GM18873 (cell line): ENCODE results near the gene SEMA4B.

Source experiments
- ATAC-seq: cut with Tn5 transposase; IDR thresholded peaks from one replicate; pipeline ENCODE4 v1.9.1; 2021; ENCODE audit warnings: mild to moderate bottlenecking, moderate library complexity, moderate number of reproducible peaks; ENCODE audit not compliant: unreplicated experiment, low FRiP score

The SEMA4B gene

DNA sequence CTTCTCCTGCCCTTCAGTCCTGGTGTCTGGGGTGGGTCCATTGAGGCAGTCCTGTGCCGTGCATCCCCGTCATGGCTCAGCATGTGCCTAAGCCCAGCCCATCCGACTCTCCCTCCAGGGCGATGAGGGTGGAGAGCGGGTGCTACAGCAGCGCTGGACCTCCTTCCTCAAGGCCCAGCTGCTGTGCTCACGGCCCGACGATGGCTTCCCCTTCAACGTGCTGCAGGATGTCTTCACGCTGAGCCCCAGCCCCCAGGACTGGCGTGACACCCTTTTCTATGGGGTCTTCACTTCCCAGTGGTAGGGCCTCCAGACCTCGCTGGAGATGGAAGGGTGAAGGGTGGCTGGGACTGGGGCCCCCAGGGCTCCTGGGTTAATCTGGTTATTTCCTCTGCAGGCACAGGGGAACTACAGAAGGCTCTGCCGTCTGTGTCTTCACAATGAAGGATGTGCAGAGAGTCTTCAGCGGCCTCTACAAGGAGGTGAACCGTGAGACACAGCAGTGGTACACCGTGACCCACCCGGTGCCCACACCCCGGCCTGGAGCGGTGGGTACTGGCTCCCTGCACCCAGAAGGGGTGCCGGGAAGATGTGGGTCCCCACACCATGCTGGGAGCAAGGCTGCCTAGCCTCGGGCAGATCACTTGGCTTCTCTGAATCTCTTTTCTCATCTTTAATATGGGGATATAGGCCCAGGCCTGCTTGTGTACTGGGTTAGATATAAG, 22.5 kb downstream of the SEMA4B start:
- no peak for ATAC-seq

DNA sequence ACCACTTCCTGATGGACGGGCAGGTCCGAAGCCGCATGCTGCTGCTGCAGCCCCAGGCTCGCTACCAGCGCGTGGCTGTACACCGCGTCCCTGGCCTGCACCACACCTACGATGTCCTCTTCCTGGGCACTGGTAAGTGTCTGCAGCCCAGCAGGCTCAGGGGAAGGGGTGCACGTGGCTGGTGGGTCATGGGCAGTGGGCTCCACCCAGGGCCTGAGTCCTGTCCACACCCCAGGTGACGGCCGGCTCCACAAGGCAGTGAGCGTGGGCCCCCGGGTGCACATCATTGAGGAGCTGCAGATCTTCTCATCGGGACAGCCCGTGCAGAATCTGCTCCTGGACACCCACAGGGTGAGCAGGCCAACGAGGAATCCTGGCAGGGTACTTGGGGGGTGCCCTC, 23.9 kb downstream of the SEMA4B start:
- ATAC-seq, result no peak

DNA sequence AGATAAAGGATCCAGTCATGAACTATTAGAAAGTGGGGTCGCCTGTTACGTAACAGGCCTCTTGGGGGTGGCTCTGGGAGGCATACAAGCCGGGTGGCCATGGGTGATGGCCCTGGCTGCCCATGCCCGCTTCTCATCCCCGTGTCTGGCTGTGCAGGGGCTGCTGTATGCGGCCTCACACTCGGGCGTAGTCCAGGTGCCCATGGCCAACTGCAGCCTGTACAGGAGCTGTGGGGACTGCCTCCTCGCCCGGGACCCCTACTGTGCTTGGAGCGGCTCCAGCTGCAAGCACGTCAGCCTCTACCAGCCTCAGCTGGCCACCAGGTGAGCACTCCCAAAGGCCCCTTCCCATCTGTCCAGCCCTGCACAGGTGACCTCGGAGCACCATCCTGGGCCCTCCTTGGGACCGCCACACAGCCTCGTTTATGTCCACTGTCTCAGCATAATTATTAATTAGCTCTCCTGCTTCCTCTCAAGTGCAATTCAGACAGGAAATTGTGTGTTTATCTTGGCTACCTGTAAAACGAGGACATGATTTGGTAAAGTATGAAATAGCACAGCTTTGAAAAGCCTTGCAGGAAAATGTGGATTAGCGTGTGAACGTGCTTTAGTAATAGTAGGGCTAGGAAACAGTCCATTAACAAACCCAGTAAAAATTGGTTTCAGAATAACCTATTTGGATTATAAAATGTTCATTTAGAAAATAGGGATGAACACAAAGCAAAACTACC, 24.5 kb downstream of the SEMA4B start:
- ATAC-seq, result no peak

DNA sequence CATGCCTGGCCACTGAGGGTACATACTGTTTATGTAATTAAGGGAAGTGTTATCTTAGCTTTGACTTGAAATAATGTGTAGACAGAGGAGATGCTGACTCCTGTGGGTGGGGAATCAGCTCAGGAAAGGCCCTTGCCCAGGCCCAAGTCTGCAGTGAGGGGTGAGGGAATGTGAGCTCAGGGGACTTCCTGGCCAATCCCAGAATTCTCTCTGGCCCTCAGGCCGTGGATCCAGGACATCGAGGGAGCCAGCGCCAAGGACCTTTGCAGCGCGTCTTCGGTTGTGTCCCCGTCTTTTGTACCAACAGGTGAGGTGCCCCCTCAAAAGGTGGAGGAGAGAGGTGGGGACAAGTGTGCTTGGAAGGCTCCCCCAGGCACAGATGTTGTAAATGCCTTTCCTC, 26.2 kb downstream of the SEMA4B start:
- no peak for ATAC-seq

DNA sequence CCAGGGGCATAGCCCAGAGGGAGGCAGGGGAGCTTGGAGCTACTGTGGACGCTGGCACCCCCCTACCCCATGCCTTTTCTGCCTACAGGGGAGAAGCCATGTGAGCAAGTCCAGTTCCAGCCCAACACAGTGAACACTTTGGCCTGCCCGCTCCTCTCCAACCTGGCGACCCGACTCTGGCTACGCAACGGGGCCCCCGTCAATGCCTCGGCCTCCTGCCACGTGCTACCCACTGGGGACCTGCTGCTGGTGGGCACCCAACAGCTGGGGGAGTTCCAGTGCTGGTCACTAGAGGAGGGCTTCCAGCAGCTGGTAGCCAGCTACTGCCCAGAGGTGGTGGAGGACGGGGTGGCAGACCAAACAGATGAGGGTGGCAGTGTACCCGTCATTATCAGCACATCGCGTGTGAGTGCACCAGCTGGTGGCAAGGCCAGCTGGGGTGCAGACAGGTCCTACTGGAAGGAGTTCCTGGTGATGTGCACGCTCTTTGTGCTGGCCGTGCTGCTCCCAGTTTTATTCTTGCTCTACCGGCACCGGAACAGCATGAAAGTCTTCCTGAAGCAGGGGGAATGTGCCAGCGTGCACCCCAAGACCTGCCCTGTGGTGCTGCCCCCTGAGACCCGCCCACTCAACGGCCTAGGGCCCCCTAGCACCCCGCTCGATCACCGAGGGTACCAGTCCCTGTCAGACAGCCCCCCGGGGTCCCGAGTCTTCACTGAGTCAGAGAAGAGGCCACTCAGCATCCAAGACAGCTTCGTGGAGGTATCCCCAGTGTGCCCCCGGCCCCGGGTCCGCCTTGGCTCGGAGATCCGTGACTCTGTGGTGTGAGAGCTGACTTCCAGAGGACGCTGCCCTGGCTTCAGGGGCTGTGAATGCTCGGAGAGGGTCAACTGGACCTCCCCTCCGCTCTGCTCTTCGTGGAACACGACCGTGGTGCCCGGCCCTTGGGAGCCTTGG, 27.0 kb downstream of the SEMA4B start:
- no peak for ATAC-seq

DNA sequence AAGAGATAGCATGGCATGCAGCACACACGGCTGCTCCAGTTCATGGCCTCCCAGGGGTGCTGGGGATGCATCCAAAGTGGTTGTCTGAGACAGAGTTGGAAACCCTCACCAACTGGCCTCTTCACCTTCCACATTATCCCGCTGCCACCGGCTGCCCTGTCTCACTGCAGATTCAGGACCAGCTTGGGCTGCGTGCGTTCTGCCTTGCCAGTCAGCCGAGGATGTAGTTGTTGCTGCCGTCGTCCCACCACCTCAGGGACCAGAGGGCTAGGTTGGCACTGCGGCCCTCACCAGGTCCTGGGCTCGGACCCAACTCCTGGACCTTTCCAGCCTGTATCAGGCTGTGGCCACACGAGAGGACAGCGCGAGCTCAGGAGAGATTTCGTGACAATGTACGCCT, 27.8 kb downstream of the SEMA4B start:
- ATAC-seq, result no peak

DNA sequence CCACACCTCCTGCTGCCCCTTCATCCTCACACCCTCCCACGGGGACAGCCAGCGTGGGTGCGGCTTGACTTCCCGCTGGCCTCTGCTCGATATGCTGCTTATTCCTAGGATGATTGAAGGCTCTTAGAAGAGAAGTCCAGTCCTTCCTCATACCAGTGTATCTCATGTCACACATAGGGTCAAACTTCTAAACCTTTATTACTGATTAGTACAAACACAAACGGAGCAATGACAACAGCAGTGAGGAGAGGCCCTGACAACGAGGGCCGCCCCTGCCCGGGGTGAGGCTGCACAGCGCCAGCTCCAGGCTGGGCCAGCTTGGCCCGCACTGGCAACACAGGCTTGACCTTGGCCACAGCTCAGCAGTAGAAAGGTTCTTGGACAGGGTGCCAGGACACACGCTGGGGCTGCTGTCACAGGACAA, 29.0 kb downstream of the SEMA4B start:
- no peak for ATAC-seq

DNA sequence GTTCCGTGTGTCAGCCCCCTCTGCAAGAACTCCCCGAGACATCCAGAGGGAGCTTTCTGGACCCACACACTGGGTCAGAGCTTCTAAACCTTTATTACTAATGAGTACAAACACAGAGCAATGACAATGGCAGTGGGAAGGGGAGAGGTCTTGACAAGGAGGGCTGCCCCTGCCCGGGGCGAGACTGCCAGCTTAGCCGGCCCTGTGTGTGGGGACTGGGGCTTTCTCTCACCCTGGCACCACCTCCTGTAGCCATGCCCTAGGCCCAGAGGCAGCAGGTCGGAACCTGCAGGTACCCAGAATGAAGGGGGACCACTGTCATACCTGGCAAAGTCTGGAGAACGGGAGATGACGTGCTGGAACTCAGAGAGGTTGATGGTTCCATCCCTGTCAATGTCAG, 29.5 kb downstream of the SEMA4B start:
- ATAC-seq, result no peak

DNA sequence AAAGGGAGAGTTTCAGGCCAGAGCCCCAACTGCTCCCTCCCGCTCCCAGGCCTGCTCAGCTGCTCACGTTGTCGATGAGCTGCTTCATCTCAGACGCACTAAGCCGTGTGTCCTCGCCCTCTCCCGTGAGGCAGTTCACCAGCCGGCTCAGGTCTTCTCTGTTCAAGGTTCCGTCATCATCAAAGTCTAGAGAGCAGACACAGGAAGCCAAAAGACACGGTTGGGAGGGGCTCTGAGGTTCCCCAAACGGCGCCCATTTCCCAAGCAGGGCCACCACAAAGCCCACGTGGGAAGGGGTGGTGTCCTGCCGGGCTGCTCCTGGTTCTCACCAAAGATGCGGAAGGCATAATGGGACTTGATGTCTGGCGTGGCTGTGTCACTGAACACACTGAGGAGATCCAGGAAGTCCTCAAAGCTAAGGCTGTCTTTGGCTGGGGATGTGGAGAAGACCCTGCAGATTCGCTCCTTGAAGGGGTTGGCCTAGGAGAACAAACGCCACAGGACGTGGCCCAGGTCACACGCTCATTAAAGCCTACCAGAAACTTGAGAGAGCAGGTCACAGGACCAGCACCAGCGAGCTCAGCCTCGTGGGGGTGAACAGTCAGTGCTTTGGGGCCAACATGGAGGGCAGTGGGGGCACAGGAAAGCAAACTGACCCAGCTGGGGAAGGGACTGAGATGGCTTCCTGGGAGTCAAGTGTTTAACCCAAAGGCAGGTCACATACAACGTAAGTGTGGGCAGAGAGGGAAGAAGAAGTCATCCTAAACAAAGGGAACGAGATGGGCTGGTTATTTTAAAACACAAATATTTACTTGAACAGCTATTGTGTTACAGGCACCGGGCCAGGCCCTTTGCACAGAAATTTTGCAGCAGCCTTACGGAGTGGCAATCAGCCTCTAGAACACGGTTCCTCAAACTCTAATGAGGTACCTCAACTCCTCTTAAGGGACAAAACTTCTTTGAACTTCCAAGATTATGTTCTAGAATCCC, 30.2 kb downstream of the SEMA4B start:
- no peak for ATAC-seq

DNA sequence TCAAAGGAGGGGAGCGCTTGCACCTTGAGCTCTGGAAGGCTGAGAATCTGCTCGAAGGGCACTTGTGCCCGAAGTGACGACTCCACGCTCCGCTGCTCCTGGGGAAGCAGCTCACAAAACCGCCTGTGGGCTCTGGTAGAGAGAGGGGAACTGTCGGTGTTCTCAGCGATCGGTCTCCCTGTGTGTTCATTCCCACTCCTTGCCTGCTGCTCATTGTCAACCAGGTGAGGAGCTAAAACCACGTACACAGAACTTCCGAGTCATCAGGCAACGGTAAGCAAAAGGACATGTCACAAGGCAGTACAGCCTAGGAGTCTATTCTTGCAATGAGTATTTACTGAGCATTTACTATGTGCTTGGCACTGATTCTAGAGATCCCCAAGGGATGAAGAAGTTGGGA, 31.1 kb downstream of the SEMA4B start:
- ATAC-seq, result no peak

DNA sequence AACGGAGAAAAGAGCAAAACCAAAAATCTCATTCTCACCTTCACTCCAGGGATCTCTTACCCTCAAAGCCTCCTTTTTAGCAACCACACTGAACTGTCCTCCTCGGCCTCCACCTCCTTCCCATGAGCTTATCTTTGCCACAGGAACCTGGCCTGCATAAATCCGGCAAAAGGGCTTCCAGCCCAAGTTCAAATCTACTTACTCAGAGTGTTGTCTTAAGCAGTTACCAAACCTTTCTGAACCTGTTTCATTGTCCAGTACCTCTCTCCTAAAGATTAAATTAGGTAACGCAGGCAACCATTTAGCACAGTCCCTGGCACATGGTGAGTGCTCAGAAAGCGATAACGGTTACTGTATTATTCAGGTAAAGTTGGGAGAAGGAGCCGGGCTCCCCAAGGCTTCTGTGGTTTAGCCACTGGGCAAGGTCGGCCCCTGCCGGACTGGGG, 31.8 kb downstream of the SEMA4B start:
- peak; percentile 2 for ATAC-seq

DNA sequence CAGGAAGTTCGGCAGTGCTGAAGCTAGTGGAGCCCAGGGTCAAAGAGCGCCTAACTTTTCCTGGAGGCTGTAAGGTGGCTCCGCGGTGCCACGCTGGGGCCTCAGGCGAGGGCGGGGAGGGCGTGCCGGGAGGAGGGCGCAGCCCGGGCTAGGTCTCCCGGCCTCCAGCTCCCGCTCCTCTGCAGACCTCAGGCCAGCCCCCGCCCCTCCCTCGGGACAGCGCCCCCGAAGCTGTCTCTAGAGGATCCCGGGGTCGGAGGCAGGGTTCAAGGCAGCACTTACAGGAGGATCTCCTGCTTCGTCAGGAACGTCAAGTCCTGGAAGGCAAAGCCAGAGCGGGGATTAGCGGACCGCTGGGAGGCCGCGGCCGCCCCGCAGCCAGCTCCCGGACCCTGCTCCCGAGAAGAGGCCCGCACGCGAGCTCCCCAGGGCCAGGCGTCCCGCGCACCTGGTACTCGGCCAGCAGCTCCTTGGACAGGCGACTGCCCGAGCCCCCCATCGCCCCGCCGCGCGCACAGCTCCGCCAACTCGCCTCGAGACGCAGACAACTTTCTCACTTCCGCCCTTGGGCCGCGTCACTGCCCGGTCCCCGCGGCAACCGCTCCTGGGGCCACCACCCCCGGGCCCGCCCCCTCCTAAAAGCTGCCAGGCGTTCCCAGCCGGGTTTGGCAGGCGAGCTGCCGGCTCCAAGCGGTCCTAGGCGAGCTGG, 32.4 kb downstream of the SEMA4B start, which contains the start of gene CIB1:
TSS of gene CIB1 (minus strand) at position 555 of the 709 bp plus-strand sequence. CDS start at position 499, 56 bp downstream.
- ATAC-seq, result peak; percentile 62

DNA sequence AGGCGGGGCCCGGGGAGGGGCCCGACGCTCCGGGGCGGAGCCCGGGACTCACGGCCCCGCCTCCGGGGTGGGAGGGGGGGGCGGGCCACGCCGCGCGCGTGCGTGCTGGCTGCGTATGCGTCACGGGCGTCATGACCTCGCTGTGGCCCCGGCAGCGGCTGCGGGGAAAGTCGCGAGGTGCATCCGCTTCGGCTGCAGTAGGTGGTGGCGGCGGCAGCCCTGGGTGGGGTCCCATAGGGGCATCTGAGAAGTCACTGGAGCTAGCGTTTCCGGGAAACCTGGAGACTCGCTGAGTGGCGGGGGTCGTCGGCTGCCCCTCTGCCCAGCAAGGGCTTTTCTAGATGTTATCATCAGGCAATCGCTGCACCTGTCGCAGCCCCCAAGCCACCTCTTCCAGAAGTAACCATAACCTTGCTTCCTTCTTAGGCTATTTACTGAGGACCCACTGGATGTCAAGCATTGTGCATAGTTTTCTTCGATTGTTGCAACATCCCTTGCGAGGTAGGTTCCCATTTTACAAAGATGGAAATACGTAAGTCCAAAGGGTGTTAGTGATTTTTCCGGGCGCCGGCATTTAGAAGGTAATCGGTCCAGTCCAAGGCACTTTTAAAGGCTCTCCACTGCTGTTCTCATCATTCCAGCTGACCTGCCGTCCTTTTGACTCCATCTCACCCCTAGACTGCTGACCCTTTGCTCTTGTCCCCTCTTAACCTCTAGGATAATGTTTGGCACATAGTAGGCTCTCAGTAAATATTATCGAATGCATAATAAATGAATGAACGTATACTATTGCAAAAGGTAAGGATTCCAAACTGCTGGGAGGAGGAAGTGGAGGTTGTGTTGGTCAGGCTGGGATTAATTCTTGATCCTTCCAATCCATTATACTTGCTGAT, 33.2 kb downstream of the SEMA4B start, which contains the start of gene GDPGP1:
TSS of gene GDPGP1 (plus strand) at position 114 of the 893 bp plus-strand sequence. CDS start 6,700 bp downstream, outside the sequence.
- peak; percentile 57 for ATAC-seq

DNA sequence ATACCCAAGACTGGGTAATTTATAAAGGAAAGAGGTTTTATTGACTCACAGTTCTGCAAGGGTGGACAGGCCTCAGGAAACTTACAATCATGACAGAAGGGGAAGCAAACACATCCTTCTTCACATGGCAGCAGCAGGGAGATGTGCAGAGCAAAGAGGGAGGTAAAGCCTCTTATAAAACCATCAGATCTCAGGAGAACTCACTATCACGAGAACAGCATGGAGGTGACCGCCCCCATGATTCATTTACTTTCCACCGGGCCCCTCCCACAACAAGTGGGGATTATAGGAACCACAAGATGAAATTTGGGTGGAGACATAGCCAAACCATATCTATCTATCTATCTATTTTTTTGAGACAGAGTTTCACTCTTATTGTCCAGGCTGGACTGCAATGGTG, 38.2 kb downstream of the SEMA4B start:
- ATAC-seq, result no peak

DNA sequence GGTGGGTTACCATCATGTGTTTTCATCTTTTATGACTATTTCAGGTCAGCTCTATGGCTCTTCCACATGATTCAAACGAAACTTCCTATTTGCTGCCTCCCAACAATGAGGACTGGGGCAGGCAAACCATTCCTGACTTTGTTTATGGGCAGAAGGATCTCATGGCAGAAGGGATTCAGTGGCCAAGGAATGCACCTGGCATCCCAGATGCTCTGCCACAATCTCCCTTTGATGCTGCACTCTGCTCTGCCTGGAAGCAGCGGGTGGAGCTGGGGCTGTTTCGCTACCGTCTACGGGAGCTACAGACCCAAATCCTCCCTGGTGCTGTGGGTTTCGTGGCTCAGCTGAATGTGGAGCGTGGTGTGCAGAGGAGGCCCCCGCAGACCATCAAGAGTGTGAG, 39.7 kb downstream of the SEMA4B start:
- ATAC-seq, result no peak

DNA sequence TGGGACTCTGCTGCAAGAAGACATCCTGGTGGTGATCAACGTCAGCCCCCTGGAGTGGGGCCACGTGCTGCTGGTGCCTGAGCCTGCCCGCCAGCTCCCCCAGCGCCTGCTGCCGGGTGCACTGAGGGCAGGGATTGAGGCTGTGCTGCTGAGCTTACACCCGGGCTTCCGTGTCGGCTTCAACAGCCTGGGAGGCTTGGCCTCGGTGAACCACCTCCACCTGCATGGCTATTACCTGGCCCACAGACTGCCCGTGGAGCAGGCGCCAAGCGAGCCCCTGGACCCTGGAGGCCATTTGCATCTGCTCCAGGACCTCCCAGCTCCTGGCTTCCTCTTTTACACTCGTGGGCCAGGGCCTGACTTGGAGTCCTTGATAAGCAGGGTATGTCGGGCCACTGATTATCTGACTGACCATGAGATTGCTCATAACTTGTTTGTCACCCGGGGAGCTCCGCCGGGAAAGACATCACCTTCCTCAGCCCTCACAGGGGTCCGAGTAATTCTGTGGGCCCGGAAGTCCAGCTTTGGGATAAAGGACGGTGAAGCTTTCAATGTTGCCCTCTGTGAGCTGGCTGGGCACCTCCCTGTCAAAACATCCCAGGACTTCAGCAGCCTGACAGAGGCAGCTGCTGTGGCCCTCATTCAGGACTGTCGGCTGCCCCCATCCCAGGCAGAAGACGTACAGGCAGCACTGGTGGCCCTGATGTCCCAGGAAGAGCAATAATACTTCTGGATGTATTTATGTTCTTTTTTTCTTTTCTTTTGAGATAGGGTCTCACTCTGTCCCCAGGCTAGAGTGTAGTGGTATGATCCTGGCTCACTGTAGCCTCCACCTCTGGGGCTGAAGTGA, 40.4 kb downstream of the SEMA4B start:
- ATAC-seq, result no peak
